HCT116 (cell line): ENCODE data around the gene ZNF317. TPM values are rescaled to one million over a fixed set of nuclear protein-coding genes. Genes with fewer than 3 reads are reported as not detected.

Experiments used
- ATAC-seq: fragments of 200-7000 bp; cut with Tn5 transposase; 2 replicates; pipeline ENCODE4 v1.9.1; 2020; ENCODE audit warnings: mild to moderate bottlenecking, moderate library complexity
- BruUV-seq: library from RNA; stranded (reverse); fragments of 400-500 nt; replicated peaks from 2 replicates; lab custom pipeline; 2021; lab: Mats Ljungman, UMichigan
- CTCF ChIA-PET: fragments of 300-600 bp; sonication (Branson Sonifier 250); formaldehyde crosslinking; loops from one replicate; lab custom pipeline; 2021; ENCODE audit warnings: antibody characterized with exemption; lab: Charles Lee
- POLR2A ChIA-PET: fragments of 300-600, 350-600 bp; sonication (Branson Sonifier 250); formaldehyde crosslinking; loops from one replicate; lab custom pipeline; 2021; ENCODE audit warnings: antibody characterized with exemption; lab: Charles Lee
- RAD21 ChIA-PET, 2 experiments: fragments of 300-600 bp; sonication (Branson Sonifier 250); formaldehyde crosslinking; loops; one replicate each; lab custom pipeline; 2023; ENCODE audit warnings: low total read pairs in 2 of 2; ENCODE audit not compliant: uncharacterized antibody in 2 of 2, unreplicated experiment in 2 of 2, low non-redundant PET in 1 of 2; lab: Charles Lee
- DNase-seq: peaks from one replicate; pipeline ENCODE4 v3.0.0-alpha.2; 2010; ENCODE audit warnings: low read depth, low spot score
- H2AFZ ChIP-seq: fragments of 200-600 bp; shearing (Covaris generic), sonication (generic); 2 replicates; pipeline ENCODE4 v1.6.1; 2017; ENCODE audit warnings: low read depth, mixed run types, mixed read lengths, antibody characterized with exemption, low read length; ENCODE audit not compliant: poor library complexity, severe bottlenecking
- H3K27ac ChIP-seq: 2 replicates; pipeline ENCODE4 v1.5.1; 2012; ENCODE audit warnings: low read depth, low read length
- H3K27me3 ChIP-seq: fragments of 200-600 bp; sonication (generic); 2 replicates; pipeline ENCODE4 v1.6.1; 2016; ENCODE audit warnings: mixed run types, low read length, mixed read lengths; ENCODE audit not compliant: insufficient read depth
- H3K36me3 ChIP-seq, 2 experiments: fragments of 200-500 bp in 1 of 2; fragments of 200-600 bp in 1 of 2; sonication (Bioruptor generic) in 1 of 2; sonication (generic) in 1 of 2; 2 replicates each; pipeline versions ENCODE4 v1.5.1 to v1.6.1; 2014 to 2016; ENCODE audit warnings: low read length in 2 of 2, inconsistent platforms in 1 of 2, mixed read lengths in 1 of 2, mixed run types in 1 of 2; ENCODE audit not compliant: insufficient read depth in 2 of 2, control insufficient read depth in 1 of 2
- H3K4me1 ChIP-seq, 2 experiments: fragments of 200-600 bp in 1 of 2; sonication (generic) in 1 of 2; 2 replicates each; pipeline versions ENCODE4 v1.5.1 to v1.6.1; 2012 to 2017; ENCODE audit warnings: low read length in 2 of 2, inconsistent platforms in 1 of 2, mild to moderate bottlenecking in 1 of 2, mixed read lengths in 1 of 2, mixed run types in 1 of 2, moderate library complexity in 1 of 2; ENCODE audit not compliant: insufficient read depth in 2 of 2, control insufficient read depth in 1 of 2
- H3K4me2 ChIP-seq: fragments of 200-600 bp; sonication (generic); 2 replicates; pipeline ENCODE4 v1.6.1; 2017; ENCODE audit warnings: mixed run types, low read length, mixed read lengths
- H3K4me3 ChIP-seq, 2 experiments: fragments of 200-600 bp in 1 of 2; sonication (generic) in 1 of 2; replicated peaks in 1 of 2; 2 replicates each; pipeline ENCODE4 v1.5.1; 2011 to 2016; ENCODE audit warnings: low read length in 2 of 2, control low read depth in 1 of 2, low read depth in 1 of 2, mild to moderate bottlenecking in 1 of 2, mixed read lengths in 1 of 2, mixed run types in 1 of 2
- H3K79me2 ChIP-seq: fragments of 200-600 bp; sonication (generic); 2 replicates; pipeline ENCODE4 v1.6.1; 2017; ENCODE audit warnings: mild to moderate bottlenecking, mixed run types, low read length, moderate library complexity, mixed read lengths; ENCODE audit not compliant: insufficient read depth
- H3K9ac ChIP-seq: fragments of 200-600 bp; sonication (generic); 2 replicates; pipeline ENCODE4 v1.6.1; 2016; ENCODE audit warnings: low read length, mixed read lengths
- H3K9me2 ChIP-seq: fragments of 200-600 bp; sonication (generic), shearing (Covaris generic); 2 replicates; pipeline ENCODE4 v1.6.1; 2017; ENCODE audit warnings: mixed run types, mild to moderate bottlenecking, moderate library complexity; ENCODE audit not compliant: insufficient read depth
- H3K9me3 ChIP-seq, 2 experiments: fragments of 200-500 bp in 1 of 2; fragments of 200-600 bp in 1 of 2; sonication (Bioruptor generic) in 1 of 2; sonication (generic) in 1 of 2; 2 replicates each; pipeline ENCODE4 v1.6.1; 2014 to 2017; ENCODE audit warnings: low read length in 2 of 2, mixed read lengths in 2 of 2, inconsistent platforms in 1 of 2, low read depth in 1 of 2, mild to moderate bottlenecking in 1 of 2, mixed run types in 1 of 2, moderate library complexity in 1 of 2; ENCODE audit not compliant: control insufficient read depth in 1 of 2, insufficient read depth in 1 of 2
- H4K20me1 ChIP-seq: fragments of 200-600 bp; sonication (generic), shearing (Covaris generic); 2 replicates; pipeline ENCODE4 v1.6.1; 2017; ENCODE audit warnings: mixed run types, mild to moderate bottlenecking, moderate library complexity; ENCODE audit not compliant: insufficient read depth
- CBX3 ChIP-seq: IDR thresholded peaks from 2 replicates; pipeline ENCODE4 v1.6.1; 2012; ENCODE audit warnings: low read depth
- EGR1 ChIP-seq: IDR thresholded peaks from 2 replicates; pipeline ENCODE4 v1.6.1; 2012; ENCODE audit warnings: low read depth
- FOSL1 ChIP-seq: IDR thresholded peaks from 2 replicates; pipeline ENCODE4 v1.6.1; 2012; ENCODE audit warnings: low read depth
- JUND ChIP-seq: IDR thresholded peaks from 2 replicates; pipeline ENCODE4 v1.6.1; 2012
- SP1 ChIP-seq: IDR thresholded peaks from 2 replicates; pipeline ENCODE4 v1.6.1; 2012; ENCODE audit warnings: low read depth
- intact Hi-C: fragments of 100-400 bp; cut with micrococcal nuclease; formaldehyde crosslinking; loops from 2 replicates; pipeline ENCODE4 v1.10.0; 2022
- total RNA-seq: library from RNA; stranded (reverse); gene quantifications from one replicate; pipeline ENCODE4 v1.2.1, GENCODE V29; 2021; ENCODE audit not compliant: unreplicated experiment
- TF ChIP-seq, protein P1 (sequence below): IDR thresholded peaks from 2 replicates; pipeline ENCODE4 v1.6.1; 2012
- TF ChIP-seq, protein P2 (sequence below): IDR thresholded peaks from 2 replicates; pipeline ENCODE4 v1.6.1; 2011; ENCODE audit warnings: mild to moderate bottlenecking, low read length, moderate library complexity; ENCODE audit not compliant: insufficient replicate concordance; ENCODE audit errors: extremely low read depth
- TF ChIP-seq, protein P3 (sequence below): IDR thresholded peaks from 2 replicates; pipeline ENCODE4 v1.6.1; 2012; ENCODE audit warnings: low read depth
- TF ChIP-seq, protein P4 (sequence below): IDR thresholded peaks from 2 replicates; pipeline ENCODE4 v1.6.1; 2012

ZNF317 gene
- total RNA-seq, 1 experiment from 2014 or later, result 39.8 TPM

DNA sequence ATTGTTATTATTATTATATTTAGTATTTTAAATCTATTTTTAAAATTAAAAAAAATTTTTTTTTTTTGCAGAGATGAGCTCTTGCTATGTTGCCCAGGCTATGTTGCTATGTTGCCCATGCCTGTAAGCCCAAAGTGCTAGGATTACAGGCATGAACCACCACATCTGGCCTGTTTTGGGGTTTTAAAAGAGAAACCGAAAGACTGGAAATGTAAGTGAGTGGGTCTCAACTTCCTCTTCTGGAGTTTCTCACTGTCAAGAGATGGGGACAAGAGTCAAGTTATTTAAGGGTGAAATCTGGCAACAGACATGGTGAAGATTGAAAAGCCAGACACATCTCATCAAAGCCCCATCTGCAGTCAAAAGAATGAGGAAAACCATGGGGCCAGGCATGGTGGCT lies 9.2 kb upstream of the ZNF317 start (continued):
- no peak for TF ChIP-seq SP1
- TF ChIP-seq CBX3, result no peak

DNA sequence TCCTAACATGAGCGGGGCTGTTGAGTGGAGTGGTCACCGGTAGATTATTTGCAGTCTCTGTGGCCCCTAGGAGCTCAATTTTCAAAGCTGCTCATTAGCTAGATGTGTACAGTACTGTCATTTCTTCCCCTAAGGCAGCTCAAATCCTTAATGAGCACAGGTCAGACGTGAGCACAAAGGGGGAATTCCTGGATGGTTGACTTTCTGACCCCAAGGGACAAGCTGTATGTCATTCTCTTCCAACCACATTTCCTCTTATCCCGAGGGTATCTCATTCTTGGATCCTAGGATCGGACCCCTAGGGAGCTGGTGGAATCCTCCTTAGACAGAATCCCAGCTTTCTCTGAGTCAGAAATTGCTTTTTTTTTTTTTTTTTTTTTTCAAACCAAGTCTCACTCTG lies 7.8 kb upstream of the ZNF317 start:
- ChIA-PET RAD21 (no interaction called here), CTCF (no interaction called here), POLR2A (no interaction called here)
- no peaks in the 10 kb centered on the region for H3K79me2 ChIP-seq
- no peak for DNase-seq
- ATAC-seq, result no peak
- no peak overlapping the region for H3K9ac ChIP-seq
- no peaks in the 10 kb centered on the region for H3K27me3 ChIP-seq
- TF ChIP-seq, protein P1, sequence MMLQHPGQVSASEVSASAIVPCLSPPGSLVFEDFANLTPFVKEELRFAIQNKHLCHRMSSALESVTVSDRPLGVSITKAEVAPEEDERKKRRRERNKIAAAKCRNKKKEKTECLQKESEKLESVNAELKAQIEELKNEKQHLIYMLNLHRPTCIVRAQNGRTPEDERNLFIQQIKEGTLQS, result no peak
- no peak for TF ChIP-seq FOSL1
- TF ChIP-seq, protein P2, sequence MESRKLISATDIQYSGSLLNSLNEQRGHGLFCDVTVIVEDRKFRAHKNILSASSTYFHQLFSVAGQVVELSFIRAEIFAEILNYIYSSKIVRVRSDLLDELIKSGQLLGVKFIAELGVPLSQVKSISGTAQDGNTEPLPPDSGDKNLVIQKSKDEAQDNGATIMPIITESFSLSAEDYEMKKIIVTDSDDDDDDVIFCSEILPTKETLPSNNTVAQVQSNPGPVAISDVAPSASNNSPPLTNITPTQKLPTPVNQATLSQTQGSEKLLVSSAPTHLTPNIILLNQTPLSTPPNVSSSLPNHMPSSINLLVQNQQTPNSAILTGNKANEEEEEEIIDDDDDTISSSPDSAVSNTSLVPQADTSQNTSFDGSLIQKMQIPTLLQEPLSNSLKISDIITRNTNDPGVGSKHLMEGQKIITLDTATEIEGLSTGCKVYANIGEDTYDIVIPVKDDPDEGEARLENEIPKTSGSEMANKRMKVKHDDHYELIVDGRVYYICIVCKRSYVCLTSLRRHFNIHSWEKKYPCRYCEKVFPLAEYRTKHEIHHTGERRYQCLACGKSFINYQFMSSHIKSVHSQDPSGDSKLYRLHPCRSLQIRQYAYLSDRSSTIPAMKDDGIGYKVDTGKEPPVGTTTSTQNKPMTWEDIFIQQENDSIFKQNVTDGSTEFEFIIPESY, result no peak
- no peak for TF ChIP-seq JUND
- TF ChIP-seq, protein P3, sequence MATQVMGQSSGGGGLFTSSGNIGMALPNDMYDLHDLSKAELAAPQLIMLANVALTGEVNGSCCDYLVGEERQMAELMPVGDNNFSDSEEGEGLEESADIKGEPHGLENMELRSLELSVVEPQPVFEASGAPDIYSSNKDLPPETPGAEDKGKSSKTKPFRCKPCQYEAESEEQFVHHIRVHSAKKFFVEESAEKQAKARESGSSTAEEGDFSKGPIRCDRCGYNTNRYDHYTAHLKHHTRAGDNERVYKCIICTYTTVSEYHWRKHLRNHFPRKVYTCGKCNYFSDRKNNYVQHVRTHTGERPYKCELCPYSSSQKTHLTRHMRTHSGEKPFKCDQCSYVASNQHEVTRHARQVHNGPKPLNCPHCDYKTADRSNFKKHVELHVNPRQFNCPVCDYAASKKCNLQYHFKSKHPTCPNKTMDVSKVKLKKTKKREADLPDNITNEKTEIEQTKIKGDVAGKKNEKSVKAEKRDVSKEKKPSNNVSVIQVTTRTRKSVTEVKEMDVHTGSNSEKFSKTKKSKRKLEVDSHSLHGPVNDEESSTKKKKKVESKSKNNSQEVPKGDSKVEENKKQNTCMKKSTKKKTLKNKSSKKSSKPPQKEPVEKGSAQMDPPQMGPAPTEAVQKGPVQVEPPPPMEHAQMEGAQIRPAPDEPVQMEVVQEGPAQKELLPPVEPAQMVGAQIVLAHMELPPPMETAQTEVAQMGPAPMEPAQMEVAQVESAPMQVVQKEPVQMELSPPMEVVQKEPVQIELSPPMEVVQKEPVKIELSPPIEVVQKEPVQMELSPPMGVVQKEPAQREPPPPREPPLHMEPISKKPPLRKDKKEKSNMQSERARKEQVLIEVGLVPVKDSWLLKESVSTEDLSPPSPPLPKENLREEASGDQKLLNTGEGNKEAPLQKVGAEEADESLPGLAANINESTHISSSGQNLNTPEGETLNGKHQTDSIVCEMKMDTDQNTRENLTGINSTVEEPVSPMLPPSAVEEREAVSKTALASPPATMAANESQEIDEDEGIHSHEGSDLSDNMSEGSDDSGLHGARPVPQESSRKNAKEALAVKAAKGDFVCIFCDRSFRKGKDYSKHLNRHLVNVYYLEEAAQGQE, result no peak
- TF ChIP-seq EGR1, result no peak
- TF ChIP-seq, protein P4, sequence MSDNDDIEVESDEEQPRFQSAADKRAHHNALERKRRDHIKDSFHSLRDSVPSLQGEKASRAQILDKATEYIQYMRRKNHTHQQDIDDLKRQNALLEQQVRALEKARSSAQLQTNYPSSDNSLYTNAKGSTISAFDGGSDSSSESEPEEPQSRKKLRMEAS, result no peak
- no peak overlapping the region for H3K4me2 ChIP-seq
- H3K36me3 ChIP-seq, result no peaks in the 10 kb centered on the region
- no peak overlapping the region for H3K4me3 ChIP-seq
- no peaks in the 10 kb centered on the region for H3K9me2 ChIP-seq
- H3K4me1 ChIP-seq, result peaks cover 14 to 30% of the 10 kb centered on the region in 2 experiments
- BruUV-seq, result no TSS peak
- no peaks in the 10 kb centered on the region for H3K9me3 ChIP-seq
- no peaks in the 10 kb centered on the region for H4K20me1 ChIP-seq
- intact Hi-C loops, result no loop called here
- no peak overlapping the region for H3K27ac ChIP-seq
- no peak overlapping the region for H2AFZ ChIP-seq
